ENCODE results near the gene RNF103.

DNA sequence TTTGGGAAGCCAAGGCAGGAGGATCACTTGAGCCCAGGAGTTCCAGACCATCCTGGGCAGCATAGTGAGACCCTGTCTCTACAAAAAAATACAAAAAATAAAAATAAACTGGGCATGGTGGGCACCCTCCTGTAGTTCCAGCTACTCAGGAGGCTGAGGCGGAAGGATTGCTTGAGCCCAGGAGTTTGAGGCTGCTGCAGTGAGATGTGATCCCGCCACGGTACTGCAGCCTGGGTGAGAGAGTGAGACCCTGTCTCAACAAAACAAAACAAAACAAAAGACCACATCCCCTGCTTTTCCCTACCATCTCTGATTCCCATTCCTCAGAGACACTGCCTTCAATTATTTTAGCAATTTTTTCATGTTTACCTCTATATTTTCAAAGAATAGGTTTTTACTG lies 3.9 kb upstream of the RNF103 start:
- TF ChIP-seq POLR2A (IDR thresholded peaks at IDR 0.05; ENCODE audit: low read depth, low read length) (no peak), POLR2AphosphoS5 (IDR thresholded peaks at IDR 0.05; ENCODE audit: low read depth, low read length) (no peak), TAF1 (IDR thresholded peaks at IDR 0.05; ENCODE audit: low read depth, low read length) (no peak), SPI1 (IDR thresholded peaks at IDR 0.05; ENCODE audit: low read depth, low read length) (no peak), PAX5 (IDR thresholded peaks at IDR 0.05; ENCODE audit: insufficient read depth, low read length, severe bottlenecking) (no peak)

Measured in GM12891 (cell line).